ENCODE measurements around the gene PODN. TPM values are rescaled to one million over a fixed set of nuclear protein-coding genes. Genes with fewer than 3 reads are reported as not detected.
A peak's percentile ranks its signal among the peaks of the same experiment; 100 is the strongest.

PODN gene
- total RNA-seq, 1 experiment from 2014 or later = 0.23 TPM

GRCh38 chr1:53047737-53048736, 14.0 kb upstream of the PODN start:
- no peak overlapping the region for H3K4me3 ChIP-seq (ENCODE audit: low read depth in 2 of 2, low read length in 2 of 2)
- no TSS peak for BruUV-seq (replicated peaks)

More at GRCh38 chr1:53047737-53048736, 14.0 kb upstream of the PODN start:
- peaks cover 17% of the 10 kb centered on the region for H3K4me1 ChIP-seq (ENCODE audit: control insufficient read depth, insufficient read depth, low read length)
- no peak for DNase-seq (ENCODE audit: low read depth, low spot score)
- ATAC-seq = peak; percentile 61
- H3K27ac ChIP-seq (ENCODE audit: low read length) = peak overlapping the region; percentile 26
- in situ Hi-C loops (cut with HindIII; ENCODE audit: low pct_unique_long_range_greater_than_20kb, low sequenced_read_pairs) (no loop called here), intact Hi-C loops (cut with micrococcal nuclease; ENCODE audit: unreplicated experiment) (loop anchor here (10.0 kb wide), 1 partner anchor 127 kb away; no protein-coding TSS in a partner anchor)
- no peaks in the 10 kb centered on the region for H3K9me3 ChIP-seq (ENCODE audit: control insufficient read depth, insufficient read depth, low read depth, low read length)
- H3K36me3 ChIP-seq (ENCODE audit: control insufficient read depth, insufficient read depth, low read length) = peaks cover 5% of the 10 kb centered on the region
- TF ChIP-seq SIN3A (IDR thresholded peaks at IDR 0.05; ENCODE audit: borderline replicate concordance, insufficient read depth, low read depth, low read length) (no peak), CTCF (IDR thresholded peaks at IDR 0.05) (no peak), REST (IDR thresholded peaks at IDR 0.05; ENCODE audit: insufficient read depth in 1 of 2, low read depth in 2 of 2, low read length in 1 of 2) (no peak), TCF7L2 (IDR thresholded peaks at IDR 0.05; ENCODE audit: low read depth, low read length) (no peak), POLR2AphosphoS5 (IDR thresholded peaks at IDR 0.05; ENCODE audit: low read depth, low read length) (no peak)
- CTCF ChIA-PET = no interaction called here
- POLR2A ChIA-PET = no interaction called here
- no peaks in the 10 kb centered on the region for H3K27me3 ChIP-seq (ENCODE audit: control insufficient read depth, insufficient read depth, low read length)

Measured in Panc1 (cell line).